ENCODE results near the gene TPRG1L. TPM values are rescaled to one million over a fixed set of nuclear protein-coding genes. Genes with fewer than 3 reads are reported as not detected.

The TPRG1L gene
- total RNA-seq, 1 experiment from 2014 or later, result 24.0 TPM

GRCh38 chr1:3650248-3651025 lies 25.6 kb downstream of the TPRG1L start:
- peaks cover 3% of the 10 kb centered on the region; the same call in 1 of the 2 replicates for H3K79me2 ChIP-seq (ENCODE audit: insufficient read depth, low read length)
- H2BK15ac ChIP-seq (ENCODE audit: low read depth, low read length), result no peak overlapping the region
- H4K8ac ChIP-seq (replicated peaks; ENCODE audit: insufficient read length, low read depth, low read length), result no peak overlapping the region
- no peak overlapping the region for H2AFZ ChIP-seq (ENCODE audit: low read length)
- WGBS (ENCODE audit: extremely low coverage, insufficient read length, low lambda C conversion rate), result no CpG with 5 or more reads among the region's 50 CpGs
- Mint-ChIP-seq H3K9me3 (peaks cover 0 to 2% of the 10 kb centered on the region in 2 experiments; a peak in 1 of 5 replicates), H3K27me3 (ENCODE audit: low read depth) (peaks cover 51% of the 10 kb centered on the region), H3K4me1 (peaks cover 15 to 17% of the 10 kb centered on the region in 2 experiments), H3K4me3 (peak overlapping the region; percentile 71 to 85), H3K27ac (no peak overlapping the region), H3K36me3 (ENCODE audit: insufficient read depth in 1 of 3, low read depth in 3 of 3) (peaks cover 0 to 19% (median 13%) of the 10 kb centered on the region in 3 experiments; a peak in 6 of 7 replicates)
- H3K9ac ChIP-seq (ENCODE audit: extremely low read depth, insufficient read length, low read length), result no peak overlapping the region
- no peak for TF ChIP-seq CTCF (conservative IDR thresholded peaks at IDR 0.05)
- H2BK12ac ChIP-seq (ENCODE audit: insufficient read length, low read depth, low read length), result no peak overlapping the region
- H3K4me1 ChIP-seq (ENCODE audit: insufficient read depth, low read length), result no peaks in the 10 kb centered on the region
- H3K27me3 ChIP-seq (ENCODE audit: insufficient read depth, low read length), result peaks cover 40% of the 10 kb centered on the region
- H3T11ph ChIP-seq (ENCODE audit: low read length), result no peak overlapping the region
- H4K91ac ChIP-seq (ENCODE audit: insufficient read length, low read depth, low read length), result no peak overlapping the region
- H2BK120ac ChIP-seq (ENCODE audit: low read depth, low read length, poor library complexity, severe bottlenecking), result no peak overlapping the region
- no peaks in the 10 kb centered on the region for H3K79me1 ChIP-seq (ENCODE audit: insufficient read depth, low read depth, low read length, poor library complexity, severe bottlenecking)
- H3K4ac ChIP-seq (ENCODE audit: low read depth, low read length), result no peak overlapping the region
- no peak overlapping the region for H2BK5ac ChIP-seq (ENCODE audit: insufficient read length, low read length)
- peaks cover 28% of the 10 kb centered on the region for H3K23me2 ChIP-seq (ENCODE audit: insufficient read length, low read depth, low read length, poor library complexity, severe bottlenecking)
- no peaks in the 10 kb centered on the region for H3K9me3 ChIP-seq (ENCODE audit: control insufficient read depth, low read depth, low read length)
- H2BK20ac ChIP-seq (ENCODE audit: low read depth, low read length, poor library complexity, severe bottlenecking), result no peak overlapping the region
- H3K14ac ChIP-seq (ENCODE audit: insufficient read depth, low read length), result no peak overlapping the region
- H2AK5ac ChIP-seq (ENCODE audit: insufficient read length, low read length), result no peak overlapping the region
- H4K20me1 ChIP-seq (ENCODE audit: control insufficient read depth, insufficient read depth, insufficient read length), result no peaks in the 10 kb centered on the region
- no peak overlapping the region for H3K56ac ChIP-seq (ENCODE audit: insufficient read length, low read depth, low read length)
- H3K23ac ChIP-seq (ENCODE audit: insufficient read length, low read depth, low read length), result no peak overlapping the region
- H3K4me2 ChIP-seq (ENCODE audit: insufficient read depth, insufficient read length, low read length), result peak overlapping the region; percentile 65
- no peak overlapping the region for H4K5ac ChIP-seq (ENCODE audit: insufficient read length, low read depth, low read length)
- H3K27ac ChIP-seq (ENCODE audit: insufficient read length, low read depth, low read length), result no peak overlapping the region
- H3K18ac ChIP-seq (ENCODE audit: insufficient read length, low read depth, low read length), result no peak overlapping the region
- DNase-seq, result no peak

All from H9 (cell line).